ENCODE results near the gene FAM240A.

FAM240A gene

GRCh38 chr3:46670891-46671427 lies 58.6 kb downstream of the FAM240A start:
- H3K4me3 Mint-ChIP-seq: no peak overlapping the region
- no peak overlapping the region for H3K27ac Mint-ChIP-seq
- H3K27me3 Mint-ChIP-seq (ENCODE audit: low read depth, poor library complexity): peaks cover 8% of the 10 kb centered on the region
- no peaks in the 10 kb centered on the region for H3K36me3 Mint-ChIP-seq (ENCODE audit: low read depth)
- H3K4me1 Mint-ChIP-seq: peaks cover 41% of the 10 kb centered on the region
- no peak for TF ChIP-seq CTCF (IDR thresholded peaks at IDR 0.05)
- peak; percentile 3 for DNase-seq
- no peaks in the 10 kb centered on the region for H3K9me3 Mint-ChIP-seq

GRCh38 chr3:46671541-46672348 lies 59.4 kb downstream of the FAM240A start:
- Mint-ChIP-seq H3K27ac (no peak overlapping the region), H3K4me1 (peaks cover 34% of the 10 kb centered on the region), H3K36me3 (ENCODE audit: low read depth) (no peaks in the 10 kb centered on the region), H3K27me3 (ENCODE audit: low read depth, poor library complexity) (peaks cover 5% of the 10 kb centered on the region), H3K4me3 (no peak overlapping the region), H3K9me3 (no peaks in the 10 kb centered on the region)
- no peak for TF ChIP-seq CTCF (IDR thresholded peaks at IDR 0.05)
- peak; percentile 0 for DNase-seq

- TF ChIP-seq CTCF (IDR thresholded peaks at IDR 0.05): no peak
- Mint-ChIP-seq H3K4me3 (no peak overlapping the region), H3K4me1 (peaks cover 37% of the 10 kb centered on the region), H3K9me3 (no peaks in the 10 kb centered on the region), H3K36me3 (ENCODE audit: low read depth) (no peaks in the 10 kb centered on the region), H3K27ac (no peak overlapping the region), H3K27me3 (ENCODE audit: low read depth, poor library complexity) (peaks cover 4% of the 10 kb centered on the region)
- DNase-seq: peak; percentile 0
These were observed 60.0 kb downstream of the FAM240A start for GRCh38 chr3:46672349-46672695.

GRCh38 chr3:46673151-46674030 lies 61.1 kb downstream of the FAM240A start:
- DNase-seq: no peak
- no peaks in the 10 kb centered on the region for H3K9me3 Mint-ChIP-seq
- no peak overlapping the region for H3K27ac Mint-ChIP-seq
- TF ChIP-seq CTCF (IDR thresholded peaks at IDR 0.05): no peak
- H3K4me3 Mint-ChIP-seq: no peak overlapping the region
- H3K4me1 Mint-ChIP-seq: peaks cover 34% of the 10 kb centered on the region
- peaks cover 4% of the 10 kb centered on the region for H3K27me3 Mint-ChIP-seq (ENCODE audit: low read depth, poor library complexity)
- no peaks in the 10 kb centered on the region for H3K36me3 Mint-ChIP-seq (ENCODE audit: low read depth)

- H3K4me1 Mint-ChIP-seq: peaks cover 34% of the 10 kb centered on the region
- TF ChIP-seq CTCF (IDR thresholded peaks at IDR 0.05): peak; percentile 13
- no peaks in the 10 kb centered on the region for H3K36me3 Mint-ChIP-seq (ENCODE audit: low read depth)
- no peak overlapping the region for H3K27ac Mint-ChIP-seq
- H3K4me3 Mint-ChIP-seq: no peak overlapping the region
- DNase-seq: peak; percentile 0
- H3K27me3 Mint-ChIP-seq (ENCODE audit: low read depth, poor library complexity): peaks cover 4% of the 10 kb centered on the region
- no peaks in the 10 kb centered on the region for H3K9me3 Mint-ChIP-seq
These were observed 61.9 kb downstream of the FAM240A start for GRCh38 chr3:46674031-46674845.

Data from nephron progenitor cell (in vitro differentiated cells).